ENCODE measurements around the gene PPP2R5C. TPM values are rescaled to one million over a fixed set of nuclear protein-coding genes. Genes with fewer than 3 reads are reported as not detected.
A peak's percentile ranks its signal among the peaks of the same experiment; 100 is the strongest.

PPP2R5C gene
- total RNA-seq, 4 donors from 2014 or later, result 73.7 to 90.5 (median 87.6) TPM

DNA sequence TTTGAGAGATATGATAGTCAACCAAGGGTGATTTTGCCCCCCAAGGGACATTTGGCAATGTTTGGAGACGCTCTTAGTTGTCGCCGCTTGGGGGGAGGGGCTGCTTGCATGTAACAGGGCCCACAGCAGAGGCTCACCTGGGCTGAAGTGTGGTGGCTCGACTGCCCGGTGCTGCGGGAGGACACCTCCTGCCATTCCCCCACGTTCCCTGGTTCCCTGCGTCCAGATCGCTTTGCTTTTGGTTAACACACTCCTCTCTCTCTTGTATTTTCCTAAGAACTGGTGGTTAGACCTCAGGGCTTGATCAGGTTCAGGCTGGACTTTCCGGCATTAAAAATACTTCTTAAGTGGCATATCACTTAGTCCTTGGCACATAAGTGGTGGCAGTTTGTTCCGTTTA is 18.9 kb downstream of the PPP2R5C start:
- TF ChIP-seq, protein P1, sequence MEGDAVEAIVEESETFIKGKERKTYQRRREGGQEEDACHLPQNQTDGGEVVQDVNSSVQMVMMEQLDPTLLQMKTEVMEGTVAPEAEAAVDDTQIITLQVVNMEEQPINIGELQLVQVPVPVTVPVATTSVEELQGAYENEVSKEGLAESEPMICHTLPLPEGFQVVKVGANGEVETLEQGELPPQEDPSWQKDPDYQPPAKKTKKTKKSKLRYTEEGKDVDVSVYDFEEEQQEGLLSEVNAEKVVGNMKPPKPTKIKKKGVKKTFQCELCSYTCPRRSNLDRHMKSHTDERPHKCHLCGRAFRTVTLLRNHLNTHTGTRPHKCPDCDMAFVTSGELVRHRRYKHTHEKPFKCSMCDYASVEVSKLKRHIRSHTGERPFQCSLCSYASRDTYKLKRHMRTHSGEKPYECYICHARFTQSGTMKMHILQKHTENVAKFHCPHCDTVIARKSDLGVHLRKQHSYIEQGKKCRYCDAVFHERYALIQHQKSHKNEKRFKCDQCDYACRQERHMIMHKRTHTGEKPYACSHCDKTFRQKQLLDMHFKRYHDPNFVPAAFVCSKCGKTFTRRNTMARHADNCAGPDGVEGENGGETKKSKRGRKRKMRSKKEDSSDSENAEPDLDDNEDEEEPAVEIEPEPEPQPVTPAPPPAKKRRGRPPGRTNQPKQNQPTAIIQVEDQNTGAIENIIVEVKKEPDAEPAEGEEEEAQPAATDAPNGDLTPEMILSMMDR (IDR thresholded peaks at IDR 0.05), result no peak
- DNase-seq (ENCODE audit: low spot score), result no peak
- no peak for ATAC-seq (ENCODE audit: low FRiP score)

DNA sequence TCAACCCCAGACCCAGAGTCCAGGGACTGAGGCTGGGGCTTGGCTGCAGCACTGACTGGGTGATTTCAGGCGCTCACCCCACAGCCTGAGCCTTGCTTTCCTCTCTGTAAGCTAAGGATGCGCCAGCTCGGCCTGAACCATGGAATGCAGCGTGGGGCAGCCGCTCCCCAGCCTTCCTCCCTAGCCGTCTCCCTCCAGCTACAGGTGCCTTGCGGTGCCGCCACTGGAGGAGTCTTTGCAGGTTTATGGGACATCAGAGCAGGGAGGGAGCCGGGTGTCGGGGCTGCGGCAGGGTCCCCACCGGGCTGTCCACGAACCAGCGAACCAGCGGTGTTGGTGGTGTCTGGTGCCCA is 19.4 kb downstream of the PPP2R5C start:
- DNase-seq (ENCODE audit: low spot score), result no peak
- TF ChIP-seq, protein P1 (IDR thresholded peaks at IDR 0.05), result no peak
- ATAC-seq (ENCODE audit: low FRiP score), result no peak

DNA sequence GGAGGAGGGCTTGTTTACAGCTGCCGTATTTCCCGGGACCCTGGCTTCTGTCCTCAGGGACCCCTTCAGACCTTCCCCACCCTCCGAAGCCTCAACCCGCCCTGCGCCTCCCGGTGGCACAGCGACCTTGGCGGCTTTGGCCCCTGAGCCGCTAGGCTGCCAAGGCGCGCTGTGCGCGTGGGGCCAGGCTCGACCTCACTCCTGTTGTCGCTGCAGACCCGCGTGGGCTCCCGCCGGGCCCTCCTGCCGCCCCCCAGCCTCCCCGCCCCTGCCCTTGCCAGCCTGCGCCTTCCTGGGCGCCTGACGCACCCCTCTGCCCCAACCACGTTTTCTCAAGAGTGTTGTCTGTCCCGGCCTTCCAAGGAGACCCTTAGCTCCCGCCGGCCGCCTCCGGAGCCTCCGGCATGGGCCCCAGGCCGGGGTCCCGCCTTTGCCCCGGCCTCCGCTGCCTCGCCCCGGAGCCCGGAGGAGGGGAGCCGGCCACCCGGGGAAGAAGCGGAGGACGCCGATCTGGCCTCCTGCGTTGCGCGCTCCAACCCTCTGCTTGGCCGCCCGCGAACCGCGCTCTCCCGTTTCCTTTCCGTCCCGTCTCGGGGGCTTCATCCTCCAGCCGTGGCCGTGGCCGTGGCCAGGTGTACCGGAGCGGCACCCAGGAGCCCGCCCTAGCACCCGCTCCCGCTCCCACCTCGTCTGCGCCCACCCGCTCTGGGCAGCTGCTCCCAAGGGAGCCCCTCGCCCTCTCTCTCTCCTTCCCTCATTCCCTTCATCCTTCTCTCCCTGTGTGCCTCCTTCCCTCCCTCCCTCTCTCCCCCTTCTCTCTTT is 19.9 kb downstream of the PPP2R5C start:
- ATAC-seq (ENCODE audit: low FRiP score) (peak; percentile 56), DNase-seq (ENCODE audit: low spot score) (no peak)
- TF ChIP-seq, protein P1 (IDR thresholded peaks at IDR 0.05), result no peak

DNA sequence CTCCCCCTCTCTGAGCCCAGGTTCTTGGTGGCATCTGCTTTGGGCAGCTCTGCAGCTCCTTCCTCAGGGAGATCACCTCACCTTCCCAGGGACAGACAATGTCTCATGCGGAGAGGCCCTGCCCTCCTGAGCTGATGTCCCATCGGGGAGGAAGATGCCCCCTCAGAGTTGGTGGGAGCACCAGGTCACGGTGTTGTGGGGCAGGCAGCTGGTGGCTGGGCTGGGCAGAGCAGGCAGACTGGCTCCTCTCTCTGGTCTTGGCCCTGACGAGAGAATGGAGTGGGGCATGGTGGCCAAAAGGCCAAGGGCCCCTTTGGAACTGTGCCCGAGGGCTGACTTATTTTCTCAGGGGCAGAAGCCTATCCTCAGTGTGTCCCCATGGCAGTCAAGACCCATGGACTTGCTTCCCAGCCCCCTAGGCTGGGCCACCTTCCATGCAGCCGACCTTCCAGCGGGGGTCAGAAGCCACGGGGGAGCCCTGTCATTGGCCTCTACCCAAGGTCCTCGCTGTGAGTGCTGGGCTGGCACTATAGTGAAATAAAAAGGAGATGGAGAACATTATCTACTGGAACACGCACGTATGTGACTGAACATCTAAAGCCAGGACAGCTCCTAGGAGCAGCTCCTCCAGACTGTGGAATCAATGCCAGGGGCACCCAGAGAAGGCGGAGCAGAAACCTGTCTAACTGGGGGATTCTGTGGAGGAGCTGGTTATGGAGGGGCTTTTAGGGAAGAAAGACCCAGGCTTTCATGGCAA is 21.9 kb downstream of the PPP2R5C start:
- TF ChIP-seq, protein P1 (IDR thresholded peaks at IDR 0.05), result no peak
- no peak for ATAC-seq (ENCODE audit: low FRiP score)
- DNase-seq (ENCODE audit: low spot score), result no peak

DNA sequence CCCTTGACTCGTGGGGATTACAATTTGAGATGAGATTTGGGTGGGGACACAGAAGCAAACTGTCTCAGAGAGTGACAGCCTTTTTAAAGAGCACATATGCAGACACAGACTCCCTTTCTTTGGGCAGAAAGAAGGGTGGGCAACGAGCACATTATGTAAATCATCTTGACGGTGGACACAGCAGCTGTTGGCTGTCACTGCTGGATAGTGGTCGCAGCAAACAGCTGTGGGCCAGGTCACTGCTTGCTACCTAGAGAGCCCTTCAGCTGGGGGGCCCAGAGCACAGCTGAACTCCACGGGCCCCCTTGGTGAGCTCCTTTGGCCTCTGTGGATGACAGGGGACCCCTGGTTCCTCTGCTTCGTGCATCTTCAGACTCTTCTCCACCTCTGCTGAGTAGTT is 23.1 kb downstream of the PPP2R5C start:
- TF ChIP-seq, protein P1 (IDR thresholded peaks at IDR 0.05), result no peak
- DNase-seq (ENCODE audit: low spot score), result no peak
- ATAC-seq (ENCODE audit: low FRiP score), result no peak

DNA sequence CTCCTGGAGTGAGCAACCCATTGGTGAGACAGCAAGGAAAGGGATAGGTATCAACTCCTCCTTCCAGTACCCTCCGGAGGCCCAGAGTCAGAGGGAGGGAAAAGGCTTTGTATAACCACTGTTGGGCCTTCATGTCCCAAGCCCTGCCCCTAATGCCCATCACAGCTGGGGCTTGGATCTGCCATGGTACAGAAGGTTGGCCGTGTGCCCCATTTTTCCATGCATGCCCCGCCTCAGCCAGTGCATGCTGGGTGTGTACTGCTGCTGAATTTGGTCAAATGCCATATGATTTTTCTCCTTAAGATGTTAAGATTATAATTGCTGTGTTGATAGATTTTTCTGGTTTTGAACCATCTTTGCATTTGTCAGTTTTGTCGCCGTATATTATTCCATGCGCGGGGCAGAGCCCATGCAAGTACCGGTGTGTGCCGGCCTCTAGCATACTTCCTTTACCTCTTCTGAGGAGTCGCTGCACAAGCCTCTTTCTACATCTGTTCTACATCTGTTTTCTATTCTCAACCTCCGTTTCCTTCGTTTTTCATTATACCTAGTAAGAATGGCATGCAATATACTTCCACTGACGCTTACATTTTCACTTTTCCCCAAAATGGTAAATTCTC is 26.6 kb downstream of the PPP2R5C start:
- TF ChIP-seq, protein P1 (IDR thresholded peaks at IDR 0.05), result no peak
- DNase-seq (ENCODE audit: low spot score) (no peak), ATAC-seq (ENCODE audit: low FRiP score) (no peak)

All from omental fat pad (tissue), 4 donors.